D721Med (cell line): ENCODE results near the gene EDEM1.

Source experiments
- DNase-seq: peaks from one replicate; pipeline ENCODE4 v3.0.0; 2011; ENCODE audit warnings: low spot score; ENCODE audit not compliant: insufficient read length
- FAIRE-seq: peaks from 2 replicates; lab custom pipeline; 2011; peaks lifted over from hg19 to GRCh38; lab: Jason Lieb, UNC
- TF ChIP-seq, protein P1 (sequence below): IDR thresholded peaks from 2 replicates; pipeline ENCODE4 v1.5.1; 2012; ENCODE audit warnings: mild to moderate bottlenecking, control low read depth; ENCODE audit not compliant: insufficient read depth; ENCODE audit errors: missing control alignments

Gene EDEM1

DNA sequence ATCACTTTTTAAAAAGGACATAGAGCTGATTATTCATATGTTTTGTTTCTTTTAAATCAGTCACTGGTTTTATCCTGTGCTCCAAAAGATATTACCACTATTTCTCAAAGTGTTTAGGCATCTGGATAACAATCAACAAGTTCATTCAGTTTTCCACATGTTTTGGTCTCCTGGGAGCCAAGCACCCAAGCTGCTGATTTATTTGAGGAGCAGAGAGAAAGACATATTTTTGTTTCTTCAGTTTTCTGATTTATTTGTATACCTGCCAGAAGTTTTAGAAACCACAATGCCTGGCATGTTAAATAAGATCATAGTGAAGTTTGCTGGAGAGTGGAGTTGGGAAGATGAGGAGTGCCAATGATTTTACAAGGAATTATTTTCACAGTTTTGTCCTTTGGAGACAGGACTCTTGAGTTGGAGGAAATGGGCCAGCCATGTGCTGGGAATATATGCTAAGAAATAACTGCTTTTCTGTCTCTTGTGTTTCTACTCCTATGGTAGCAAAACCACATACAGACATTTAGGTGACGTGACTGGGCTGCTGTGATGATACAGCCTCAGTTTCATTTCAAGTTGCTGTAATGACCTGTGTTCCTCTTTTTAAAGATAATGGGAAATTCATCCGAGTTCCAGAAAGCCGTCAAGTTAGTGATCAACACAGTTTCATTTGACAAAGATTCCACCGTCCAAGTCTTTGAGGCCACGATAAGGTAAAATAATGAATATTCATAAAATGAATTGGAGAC lies 11.7 kb downstream of the EDEM1 start:
- DNase-seq (no peak), FAIRE-seq (no peak)
- TF ChIP-seq, protein P1, sequence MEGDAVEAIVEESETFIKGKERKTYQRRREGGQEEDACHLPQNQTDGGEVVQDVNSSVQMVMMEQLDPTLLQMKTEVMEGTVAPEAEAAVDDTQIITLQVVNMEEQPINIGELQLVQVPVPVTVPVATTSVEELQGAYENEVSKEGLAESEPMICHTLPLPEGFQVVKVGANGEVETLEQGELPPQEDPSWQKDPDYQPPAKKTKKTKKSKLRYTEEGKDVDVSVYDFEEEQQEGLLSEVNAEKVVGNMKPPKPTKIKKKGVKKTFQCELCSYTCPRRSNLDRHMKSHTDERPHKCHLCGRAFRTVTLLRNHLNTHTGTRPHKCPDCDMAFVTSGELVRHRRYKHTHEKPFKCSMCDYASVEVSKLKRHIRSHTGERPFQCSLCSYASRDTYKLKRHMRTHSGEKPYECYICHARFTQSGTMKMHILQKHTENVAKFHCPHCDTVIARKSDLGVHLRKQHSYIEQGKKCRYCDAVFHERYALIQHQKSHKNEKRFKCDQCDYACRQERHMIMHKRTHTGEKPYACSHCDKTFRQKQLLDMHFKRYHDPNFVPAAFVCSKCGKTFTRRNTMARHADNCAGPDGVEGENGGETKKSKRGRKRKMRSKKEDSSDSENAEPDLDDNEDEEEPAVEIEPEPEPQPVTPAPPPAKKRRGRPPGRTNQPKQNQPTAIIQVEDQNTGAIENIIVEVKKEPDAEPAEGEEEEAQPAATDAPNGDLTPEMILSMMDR: no peak

DNA sequence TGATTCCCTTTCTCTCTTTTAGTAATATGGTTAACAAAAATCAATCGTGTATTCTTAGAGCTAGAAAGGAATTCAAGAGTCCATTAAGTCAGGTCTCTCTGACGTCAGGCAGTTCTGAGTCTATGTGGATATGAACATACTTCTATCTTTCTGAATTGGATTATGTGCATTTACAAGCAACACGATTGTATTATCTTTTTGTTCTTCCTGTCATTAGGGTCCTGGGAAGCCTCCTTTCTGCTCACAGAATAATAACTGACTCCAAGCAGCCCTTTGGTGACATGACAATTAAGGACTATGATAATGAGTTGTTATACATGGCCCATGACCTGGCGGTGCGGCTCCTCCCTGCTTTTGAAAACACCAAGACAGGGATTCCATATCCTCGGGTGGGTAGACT lies 14.0 kb downstream of the EDEM1 start:
- TF ChIP-seq, protein P1: no peak
- FAIRE-seq: no peak
- DNase-seq: no peak

- no peak for FAIRE-seq
These were observed 14.7 kb downstream of the EDEM1 start for GRCh38 chr3:5202222-5202621.

GRCh38 chr3:5205165-5205941 lies 17.8 kb downstream of the EDEM1 start:
- DNase-seq (no peak), FAIRE-seq (no peak)
- TF ChIP-seq, protein P1: no peak

More at GRCh38 chr3:5202222-5202621, 14.7 kb downstream of the EDEM1 start:
- DNase-seq: no peak
- TF ChIP-seq, protein P1: no peak

- TF ChIP-seq, protein P1: no peak
- FAIRE-seq (no peak), DNase-seq (no peak)
These were observed 23.4 kb downstream of the EDEM1 start for GRCh38 chr3:5210926-5211325.

DNA sequence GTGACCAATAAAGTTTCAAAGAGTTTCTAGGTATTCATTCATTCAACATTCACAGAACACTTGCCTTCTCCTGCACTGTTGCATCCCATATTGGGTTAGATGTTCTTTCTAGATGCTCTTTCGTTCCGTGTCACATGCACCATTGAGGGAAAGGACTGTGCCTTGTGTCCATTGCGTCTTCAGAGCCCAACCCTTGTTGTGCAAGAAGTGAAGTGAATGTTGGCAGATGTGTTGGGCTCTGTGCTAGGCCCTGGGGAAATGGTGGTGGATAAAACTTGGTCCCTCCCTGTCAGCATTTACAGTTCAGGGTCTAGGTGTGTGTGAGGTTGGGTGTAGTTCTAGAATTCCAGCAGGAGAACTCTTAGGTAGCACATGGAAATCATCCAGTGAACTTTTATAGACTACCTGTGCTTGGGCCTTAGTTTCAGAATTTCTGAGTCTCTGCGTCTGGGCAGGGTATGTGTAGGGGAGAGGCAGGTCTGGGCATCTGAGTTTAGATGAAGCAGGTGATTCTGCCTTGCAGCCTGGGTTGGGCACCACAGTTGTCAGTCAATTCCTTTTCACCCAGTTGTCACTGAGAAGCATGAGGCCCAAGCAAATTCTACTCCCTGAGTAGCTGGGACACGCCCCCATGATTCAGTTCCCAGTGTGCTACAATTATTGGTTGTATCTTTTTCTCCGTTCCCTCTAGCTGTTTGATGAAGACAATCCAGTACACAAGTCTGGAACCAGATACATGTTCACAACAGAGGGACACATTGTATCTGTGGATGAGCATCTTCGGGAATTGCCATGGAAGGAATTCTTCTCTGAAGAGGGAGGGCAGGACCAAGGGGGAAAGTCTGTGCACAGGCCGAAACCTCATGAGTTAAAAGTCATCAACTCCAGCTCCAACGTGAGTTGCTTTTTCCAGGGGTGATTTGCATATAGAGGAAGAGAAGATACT lies 25.4 kb downstream of the EDEM1 start:
- FAIRE-seq (no peak), DNase-seq (no peak)
- TF ChIP-seq, protein P1: no peak
